HCEC 1CT (cell line): ENCODE results near the gene PLEKHG1.

ENCODE experiments used
- DNase-seq: peaks from one replicate; pipeline ENCODE4 v3.0.0-alpha.2; 2017

The PLEKHG1 gene

DNA sequence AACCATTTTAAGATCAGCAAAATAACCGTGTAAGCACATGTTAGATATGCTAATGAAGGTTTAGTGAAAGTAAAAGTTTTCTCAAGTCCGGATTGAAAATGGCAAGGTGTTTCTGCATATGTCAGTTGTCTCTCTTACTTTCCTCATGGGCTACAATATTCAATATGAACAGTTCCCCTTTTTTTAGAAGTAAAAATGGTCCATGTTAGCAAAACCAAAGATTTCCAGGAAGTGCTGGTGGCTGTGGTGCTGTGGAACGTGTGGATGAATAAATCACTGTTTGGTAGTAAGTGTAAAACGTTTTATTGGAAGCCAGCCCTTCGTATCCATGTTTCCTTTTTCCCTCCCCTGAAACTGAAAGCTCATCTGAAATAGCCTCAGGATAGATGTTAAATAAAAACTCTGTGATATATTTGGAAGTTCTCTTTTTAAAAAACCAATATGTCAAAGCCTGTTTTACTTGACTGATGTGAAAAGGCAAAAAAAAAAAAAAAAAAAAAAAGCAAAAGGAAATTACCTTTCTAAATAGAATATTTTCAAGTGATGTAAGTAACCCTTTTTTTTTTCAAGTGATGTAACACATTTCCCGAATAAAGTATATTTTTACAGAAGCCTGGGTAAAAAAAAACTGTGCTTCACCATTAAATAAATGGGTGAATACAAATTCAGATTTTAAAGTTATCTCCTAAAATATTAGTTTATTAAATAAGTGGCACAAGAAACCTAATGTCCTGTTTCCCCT lies 41.9 kb downstream of the PLEKHG1 start:
- DNase-seq, result no peak

- DNase-seq, result no peak
Measured at GRCh38 chr6:150646228-150646627, 46.5 kb downstream of the PLEKHG1 start.

GRCh38 chr6:150647051-150647450 lies 47.4 kb downstream of the PLEKHG1 start:
- no peak for DNase-seq
